WTC11 (cell line): ENCODE data around the gene SEMA4C. TPM values are rescaled to one million over a fixed set of nuclear protein-coding genes. Genes with fewer than 3 reads are reported as not detected.

Experiments
- ATAC-seq: fragments of 200-7000 bp; cut with Tn5 transposase; 2 replicates; pipeline ENCODE4 v1.10.0; 2021; ENCODE audit warnings: mild to moderate bottlenecking, moderate library complexity
- CTCF ChIA-PET: fragments of 300-600 bp; sonication (Branson Sonifier 250); formaldehyde crosslinking; loops from one replicate; lab custom pipeline; 2021; ENCODE audit warnings: antibody characterized with exemption; lab: Charles Lee
- POLR2A ChIA-PET: fragments of 350-600 bp; sonication (Branson Sonifier 250); formaldehyde crosslinking; loops from one replicate; lab custom pipeline; 2021; ENCODE audit warnings: antibody characterized with exemption; lab: Charles Lee
- DNase-seq: peaks from one replicate; pipeline ENCODE4 v3.0.0; 2021; ENCODE audit warnings: low spot score
- H3K27ac Mint-ChIP-seq: 2 replicates; pipeline ENCODE4 v1.8.0; 2021; ENCODE audit warnings: mixed read lengths
- H3K27me3 Mint-ChIP-seq: 2 replicates; pipeline ENCODE4 v1.8.0; 2021; ENCODE audit warnings: low read depth, mild to moderate bottlenecking, moderate library complexity, mixed read lengths
- H3K36me3 Mint-ChIP-seq: 2 replicates; pipeline ENCODE4 v1.8.0; 2021; ENCODE audit warnings: mixed read lengths
- H3K4me1 Mint-ChIP-seq: 2 replicates; pipeline ENCODE4 v1.8.0; 2022; ENCODE audit warnings: mixed read lengths
- H3K4me3 Mint-ChIP-seq: 2 replicates; pipeline ENCODE4 v1.8.0; 2021; ENCODE audit warnings: mild to moderate bottlenecking, moderate library complexity, mixed read lengths
- H3K9me3 Mint-ChIP-seq: 2 replicates; pipeline ENCODE4 v1.8.0; 2021; ENCODE audit warnings: mixed read lengths
- ATF6 ChIP-seq: sonication (generic); formaldehyde crosslinking; IDR thresholded peaks from 2 replicates; pipeline ENCODE4 v1.8.1; 2023; ENCODE audit warnings: mild to moderate bottlenecking, missing genetic modification reagents
- CBFB ChIP-seq: sonication (generic); formaldehyde crosslinking; IDR thresholded peaks from 2 replicates; pipeline ENCODE4 v1.8.1; 2022; ENCODE audit warnings: mild to moderate bottlenecking, low read depth, missing genetic modification reagents
- FOXP1 ChIP-seq: sonication (generic); formaldehyde crosslinking; IDR thresholded peaks from 2 replicates; pipeline ENCODE4 v1.8.0; 2022; ENCODE audit warnings: missing genetic modification reagents, mild to moderate bottlenecking, moderate library complexity, borderline replicate concordance
- HMGA2 ChIP-seq: fragments of 250-450 bp; sonication (Bioruptor Pico); IDR thresholded peaks from 2 replicates; pipeline ENCODE4 v1.4.0; 2021; ENCODE audit warnings: mild to moderate bottlenecking, moderate library complexity
- NR1H2 ChIP-seq: sonication (generic); formaldehyde crosslinking; IDR thresholded peaks from 2 replicates; pipeline ENCODE4 v1.9.0; 2021; ENCODE audit warnings: mild to moderate bottlenecking, moderate library complexity, missing genetic modification reagents
- OVOL2 ChIP-seq: fragments of 250-450 bp; sonication (Bioruptor Pico); IDR thresholded peaks from 2 replicates; pipeline ENCODE4 v1.9.0; 2021; ENCODE audit warnings: mild to moderate bottlenecking, borderline replicate concordance
- SMAD3 ChIP-seq: sonication (generic); formaldehyde crosslinking; IDR thresholded peaks from 2 replicates; pipeline ENCODE4 v1.8.0; 2022; ENCODE audit warnings: missing genetic modification reagents, mild to moderate bottlenecking, borderline replicate concordance
- ZNF121 ChIP-seq: sonication (generic); formaldehyde crosslinking; IDR thresholded peaks from 2 replicates; pipeline ENCODE4 v1.8.0; 2023; ENCODE audit warnings: missing genetic modification reagents
- ZNF219 ChIP-seq: sonication (generic); formaldehyde crosslinking; IDR thresholded peaks from 2 replicates; pipeline ENCODE4 v1.8.0; 2023; ENCODE audit warnings: missing genetic modification reagents, mild to moderate bottlenecking, borderline replicate concordance
- ZNF396 ChIP-seq: fragments of 250-450 bp; sonication (Bioruptor Pico); IDR thresholded peaks from 2 replicates; pipeline ENCODE4 v1.8.0; 2021; ENCODE audit warnings: mild to moderate bottlenecking, moderate library complexity, borderline replicate concordance
- ZNF416 ChIP-seq: fragments of 250-450 bp; sonication (Bioruptor Pico); IDR thresholded peaks from 2 replicates; pipeline ENCODE4 v1.9.0; 2021; ENCODE audit warnings: mild to moderate bottlenecking, inconsistent platforms
- ZNF671 ChIP-seq: fragments of 250-450 bp; sonication (Bioruptor Pico); IDR thresholded peaks from 2 replicates; pipeline ENCODE4 v1.8.0; 2021; ENCODE audit warnings: mild to moderate bottlenecking
- total RNA-seq: library from RNA; stranded (reverse); gene quantifications from 3 replicates; pipeline ENCODE4 v1.2.3, GENCODE V29; 2021
- TF ChIP-seq, protein P1 (sequence below): fragments of 200-600 bp; IDR thresholded peaks from 2 replicates; pipeline ENCODE4 v1.8.0; 2022; ENCODE audit warnings: antibody characterized with exemption
- TF ChIP-seq, protein P2 (sequence below): sonication (generic); formaldehyde crosslinking; IDR thresholded peaks from 2 replicates; pipeline ENCODE4 v1.8.1; 2023; ENCODE audit warnings: mild to moderate bottlenecking, missing genetic modification reagents
- TF ChIP-seq, protein P3 (sequence below): fragments of 250-450 bp; sonication (Bioruptor Pico); IDR thresholded peaks from 2 replicates; pipeline ENCODE4 v1.8.0; 2021; ENCODE audit warnings: mild to moderate bottlenecking
- TF ChIP-seq, protein P4 (sequence below): sonication (generic); formaldehyde crosslinking; IDR thresholded peaks from 2 replicates; pipeline ENCODE4 v1.8.0; 2022; ENCODE audit warnings: mild to moderate bottlenecking, missing genetic modification reagents

Gene SEMA4C
- total RNA-seq, 1 experiment from 2014 or later = 81.6 TPM

DNA sequence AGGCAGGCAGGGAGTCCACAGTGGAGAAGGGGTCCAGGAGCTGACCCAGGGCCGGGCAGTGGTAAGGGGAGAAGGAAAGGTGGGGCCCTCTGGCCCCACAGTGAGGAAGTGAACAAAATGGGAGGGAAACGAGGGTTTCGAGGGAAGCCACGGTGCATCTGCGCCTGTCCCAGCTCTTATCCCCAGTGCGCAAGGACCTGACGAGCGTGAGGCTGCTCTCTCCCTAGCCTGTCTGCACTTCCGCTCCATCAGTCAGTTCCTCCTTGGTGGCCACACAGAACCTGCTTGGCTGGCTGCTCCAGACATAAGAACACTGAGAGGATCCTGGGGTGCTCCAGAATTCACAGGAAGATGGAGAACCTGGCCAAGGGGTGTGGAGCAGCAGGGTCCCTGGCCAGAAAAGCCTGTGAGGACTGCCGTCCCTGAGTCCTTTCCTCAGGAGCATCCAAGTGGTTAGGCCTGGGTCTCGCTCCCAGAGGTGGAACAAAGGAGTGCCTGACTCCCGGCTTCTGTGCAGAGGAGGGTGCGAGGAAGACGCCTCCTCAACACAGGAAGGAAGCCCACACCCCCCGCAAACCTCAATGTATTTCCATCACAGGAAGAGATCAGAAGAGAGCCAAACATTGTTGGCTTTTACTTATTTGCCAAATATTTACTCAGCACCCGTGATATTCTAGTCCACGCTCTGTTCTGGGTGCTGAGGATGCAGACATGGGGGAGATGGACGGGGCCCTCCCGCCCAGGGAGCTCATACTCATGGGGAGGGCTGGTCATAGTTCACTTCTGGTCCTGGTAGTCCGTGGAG lies 43.7 kb upstream of the SEMA4C start (continued):
- TF ChIP-seq, protein P1, sequence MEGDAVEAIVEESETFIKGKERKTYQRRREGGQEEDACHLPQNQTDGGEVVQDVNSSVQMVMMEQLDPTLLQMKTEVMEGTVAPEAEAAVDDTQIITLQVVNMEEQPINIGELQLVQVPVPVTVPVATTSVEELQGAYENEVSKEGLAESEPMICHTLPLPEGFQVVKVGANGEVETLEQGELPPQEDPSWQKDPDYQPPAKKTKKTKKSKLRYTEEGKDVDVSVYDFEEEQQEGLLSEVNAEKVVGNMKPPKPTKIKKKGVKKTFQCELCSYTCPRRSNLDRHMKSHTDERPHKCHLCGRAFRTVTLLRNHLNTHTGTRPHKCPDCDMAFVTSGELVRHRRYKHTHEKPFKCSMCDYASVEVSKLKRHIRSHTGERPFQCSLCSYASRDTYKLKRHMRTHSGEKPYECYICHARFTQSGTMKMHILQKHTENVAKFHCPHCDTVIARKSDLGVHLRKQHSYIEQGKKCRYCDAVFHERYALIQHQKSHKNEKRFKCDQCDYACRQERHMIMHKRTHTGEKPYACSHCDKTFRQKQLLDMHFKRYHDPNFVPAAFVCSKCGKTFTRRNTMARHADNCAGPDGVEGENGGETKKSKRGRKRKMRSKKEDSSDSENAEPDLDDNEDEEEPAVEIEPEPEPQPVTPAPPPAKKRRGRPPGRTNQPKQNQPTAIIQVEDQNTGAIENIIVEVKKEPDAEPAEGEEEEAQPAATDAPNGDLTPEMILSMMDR = no peak
- TF ChIP-seq, protein P2, sequence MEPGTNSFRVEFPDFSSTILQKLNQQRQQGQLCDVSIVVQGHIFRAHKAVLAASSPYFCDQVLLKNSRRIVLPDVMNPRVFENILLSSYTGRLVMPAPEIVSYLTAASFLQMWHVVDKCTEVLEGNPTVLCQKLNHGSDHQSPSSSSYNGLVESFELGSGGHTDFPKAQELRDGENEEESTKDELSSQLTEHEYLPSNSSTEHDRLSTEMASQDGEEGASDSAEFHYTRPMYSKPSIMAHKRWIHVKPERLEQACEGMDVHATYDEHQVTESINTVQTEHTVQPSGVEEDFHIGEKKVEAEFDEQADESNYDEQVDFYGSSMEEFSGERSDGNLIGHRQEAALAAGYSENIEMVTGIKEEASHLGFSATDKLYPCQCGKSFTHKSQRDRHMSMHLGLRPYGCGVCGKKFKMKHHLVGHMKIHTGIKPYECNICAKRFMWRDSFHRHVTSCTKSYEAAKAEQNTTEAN (CRISPR knock-in tag) = no peak
- no peak for TF ChIP-seq CBFB

GRCh38 chr2:96913117-96913397 lies 43.2 kb upstream of the SEMA4C start:
- peaks cover 35% of the 10 kb centered on the region for H3K27me3 Mint-ChIP-seq
- no peaks in the 10 kb centered on the region for H3K36me3 Mint-ChIP-seq
- H3K27ac Mint-ChIP-seq = no peak overlapping the region
- no peaks in the 10 kb centered on the region for H3K9me3 Mint-ChIP-seq
- CTCF ChIA-PET = interaction anchor here (0.9 to 2.5 kb wide), 3 partner anchors 14 to 55 kb away, joined by 3 to 14 read pairs (median 14); partner anchors contain the start of gene ANKRD39
- no peak for ATAC-seq
- TF ChIP-seq, protein P3, sequence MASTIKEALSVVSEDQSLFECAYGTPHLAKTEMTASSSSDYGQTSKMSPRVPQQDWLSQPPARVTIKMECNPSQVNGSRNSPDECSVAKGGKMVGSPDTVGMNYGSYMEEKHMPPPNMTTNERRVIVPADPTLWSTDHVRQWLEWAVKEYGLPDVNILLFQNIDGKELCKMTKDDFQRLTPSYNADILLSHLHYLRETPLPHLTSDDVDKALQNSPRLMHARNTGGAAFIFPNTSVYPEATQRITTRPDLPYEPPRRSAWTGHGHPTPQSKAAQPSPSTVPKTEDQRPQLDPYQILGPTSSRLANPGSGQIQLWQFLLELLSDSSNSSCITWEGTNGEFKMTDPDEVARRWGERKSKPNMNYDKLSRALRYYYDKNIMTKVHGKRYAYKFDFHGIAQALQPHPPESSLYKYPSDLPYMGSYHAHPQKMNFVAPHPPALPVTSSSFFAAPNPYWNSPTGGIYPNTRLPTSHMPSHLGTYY = no peak
- TF ChIP-seq ZNF219 (CRISPR knock-in tag) (no peak), HMGA2 (no peak), ZNF416 (no peak), OVOL2 (no peak), ZNF121 (CRISPR knock-in tag) (no peak), ZNF671 (CRISPR knock-in tag) (no peak), SMAD3 (CRISPR knock-in tag) (no peak), NR1H2 (CRISPR knock-in tag) (no peak)
- TF ChIP-seq, protein P4, sequence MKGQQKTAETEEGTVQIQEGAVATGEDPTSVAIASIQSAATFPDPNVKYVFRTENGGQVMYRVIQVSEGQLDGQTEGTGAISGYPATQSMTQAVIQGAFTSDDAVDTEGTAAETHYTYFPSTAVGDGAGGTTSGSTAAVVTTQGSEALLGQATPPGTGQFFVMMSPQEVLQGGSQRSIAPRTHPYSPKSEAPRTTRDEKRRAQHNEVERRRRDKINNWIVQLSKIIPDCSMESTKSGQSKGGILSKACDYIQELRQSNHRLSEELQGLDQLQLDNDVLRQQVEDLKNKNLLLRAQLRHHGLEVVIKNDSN (CRISPR knock-in tag) = no peak
- TF ChIP-seq, all 79 proteins: peak for 0
- DNase-seq = no peak
- Mint-ChIP-seq H3K4me1 (peaks cover 35% of the 10 kb centered on the region), H3K4me3 (no peak overlapping the region)
- POLR2A ChIA-PET = no interaction called here

GRCh38 chr2:96912346-96913116 lies 42.7 kb upstream of the SEMA4C start:
- TF ChIP-seq FOXP1 (CRISPR knock-in tag) (no peak), ATF6 (CRISPR knock-in tag) (no peak), ZNF396 (CRISPR knock-in tag) (no peak)
- TF ChIP-seq, protein P1 = no peak
- Mint-ChIP-seq H3K27ac (no peak overlapping the region), H3K4me1 (peaks cover 35% of the 10 kb centered on the region), H3K4me3 (no peak overlapping the region), H3K27me3 (peaks cover 30% of the 10 kb centered on the region), H3K9me3 (no peaks in the 10 kb centered on the region), H3K36me3 (no peaks in the 10 kb centered on the region)
- ChIA-PET POLR2A (interaction anchor here (1.3 kb wide), 1 partner anchor 9 kb away, joined by 4 read pairs; no protein-coding TSS in a partner anchor), CTCF (interaction anchor here (0.9 to 2.5 kb wide), 5 partner anchors 14 to 54 kb away, joined by 3 to 14 read pairs (median 3); partner anchors contain the start of gene ANKRD39)
- ATAC-seq = no peak
- DNase-seq = no peak
